MCF 10A (cell line): Measurements from ENCODE around the gene WASHC1. TPM values are rescaled to one million over a fixed set of nuclear protein-coding genes. Genes with fewer than 3 reads are reported as not detected.
A peak's percentile ranks its signal among the peaks of the same experiment; 100 is the strongest.
"Not testable (repeated sequence)": the region's sequence is repeated elsewhere in the genome, so short reads cannot be mapped to it uniquely, and the experiment has no call there.

Experiments
- BruUV-seq: library from RNA; stranded (reverse); fragments of 400-500 nt; replicated peaks from 2 replicates; lab custom pipeline; 2021; lab: Mats Ljungman, UMichigan
- CTCF ChIA-PET: fragments of 300-600 bp; sonication (Branson Sonifier 250); formaldehyde crosslinking; extraction: SDS; loops from one replicate; lab custom pipeline; 2021; ENCODE audit warnings: antibody characterized with exemption, inconsistent platforms; lab: Yijun Ruan, JAX
- POLR2A ChIA-PET: fragments of 300-600, 350-650 bp; sonication (Branson Sonifier 250); formaldehyde crosslinking; extraction: SDS; loops from one replicate; lab custom pipeline; 2020; ENCODE audit warnings: antibody characterized with exemption, inconsistent platforms; lab: Yijun Ruan, JAX
- DNase-seq: peaks from one replicate; pipeline ENCODE4 v3.0.0-alpha.2; 2018; ENCODE audit not compliant: unreplicated experiment
- H3K27ac Mint-ChIP-seq: one replicate; pipeline ENCODE4 v1.8.0; 2022; ENCODE audit warnings: mild to moderate bottlenecking, low read depth, mixed read lengths; ENCODE audit not compliant: unreplicated experiment
- H3K27me3 Mint-ChIP-seq: one replicate; pipeline ENCODE4 v1.8.0; 2022; ENCODE audit warnings: mixed read lengths; ENCODE audit not compliant: insufficient read depth, unreplicated experiment
- H3K36me3 Mint-ChIP-seq: one replicate; pipeline ENCODE4 v1.8.0; 2022; ENCODE audit warnings: mild to moderate bottlenecking, moderate library complexity, mixed read lengths; ENCODE audit not compliant: insufficient read depth, unreplicated experiment
- H3K4me1 Mint-ChIP-seq: one replicate; pipeline ENCODE4 v1.8.0; 2022; ENCODE audit warnings: mixed read lengths; ENCODE audit not compliant: insufficient read depth, unreplicated experiment
- H3K4me3 Mint-ChIP-seq: one replicate; pipeline ENCODE4 v1.8.0; 2022; ENCODE audit warnings: mild to moderate bottlenecking, moderate library complexity, mixed read lengths; ENCODE audit not compliant: unreplicated experiment
- H3K9me3 Mint-ChIP-seq: one replicate; pipeline ENCODE4 v1.8.0; 2022; ENCODE audit warnings: mixed read lengths; ENCODE audit not compliant: unreplicated experiment
- intact Hi-C: fragments of 100-400 bp; cut with micrococcal nuclease; formaldehyde crosslinking; loops from 2 replicates; pipeline ENCODE4 v1.14.1; 2022
- total RNA-seq: library from RNA; stranded (reverse); gene quantifications from 2 replicates; pipeline ENCODE4 v1.2.3, GENCODE V29; 2022

Gene WASHC1
- total RNA-seq, 1 experiment from 2014 or later: 17.2 TPM

GRCh38 chr9:46639-47271, 17.5 kb upstream of the WASHC1 start:
- BruUV-seq, POLR2A ChIA-PET, intact Hi-C loops, H3K9me3 Mint-ChIP-seq, DNase-seq, H3K27me3 Mint-ChIP-seq, H3K36me3 Mint-ChIP-seq, CTCF ChIA-PET, H3K4me3 Mint-ChIP-seq, H3K4me1 Mint-ChIP-seq, H3K27ac Mint-ChIP-seq: not testable (repeated sequence)

GRCh38 chr9:46164-46563, 16.9 kb upstream of the WASHC1 start:
- H3K4me3 Mint-ChIP-seq, POLR2A ChIA-PET, H3K27ac Mint-ChIP-seq, H3K4me1 Mint-ChIP-seq, intact Hi-C loops, CTCF ChIA-PET, H3K9me3 Mint-ChIP-seq, BruUV-seq, H3K27me3 Mint-ChIP-seq, H3K36me3 Mint-ChIP-seq: not testable (repeated sequence)
- DNase-seq: peak; percentile 21

- POLR2A ChIA-PET, H3K4me3 Mint-ChIP-seq, DNase-seq, intact Hi-C loops, H3K36me3 Mint-ChIP-seq, H3K27me3 Mint-ChIP-seq, H3K4me1 Mint-ChIP-seq, BruUV-seq, H3K9me3 Mint-ChIP-seq, H3K27ac Mint-ChIP-seq: not testable (repeated sequence)
- CTCF ChIA-PET: interaction anchor here (0.7 kb wide), 1 partner anchor 596 kb away, joined by 3 read pairs; no protein-coding TSS in a partner anchor
Observed at GRCh38 chr9:45180-45878, 16.1 kb upstream of the WASHC1 start.

- H3K27me3 Mint-ChIP-seq, H3K4me1 Mint-ChIP-seq, CTCF ChIA-PET, POLR2A ChIA-PET, H3K27ac Mint-ChIP-seq, H3K9me3 Mint-ChIP-seq, BruUV-seq, H3K4me3 Mint-ChIP-seq, H3K36me3 Mint-ChIP-seq, intact Hi-C loops: not testable (repeated sequence)
- DNase-seq: peak; percentile 1
Observed at GRCh38 chr9:44416-44815, 15.2 kb upstream of the WASHC1 start.

- BruUV-seq, H3K27ac Mint-ChIP-seq, H3K36me3 Mint-ChIP-seq, H3K4me3 Mint-ChIP-seq, POLR2A ChIA-PET, CTCF ChIA-PET, H3K27me3 Mint-ChIP-seq, intact Hi-C loops, H3K4me1 Mint-ChIP-seq, H3K9me3 Mint-ChIP-seq, DNase-seq: not testable (repeated sequence)
Observed at GRCh38 chr9:43636-44035, 14.4 kb upstream of the WASHC1 start.

DNA sequence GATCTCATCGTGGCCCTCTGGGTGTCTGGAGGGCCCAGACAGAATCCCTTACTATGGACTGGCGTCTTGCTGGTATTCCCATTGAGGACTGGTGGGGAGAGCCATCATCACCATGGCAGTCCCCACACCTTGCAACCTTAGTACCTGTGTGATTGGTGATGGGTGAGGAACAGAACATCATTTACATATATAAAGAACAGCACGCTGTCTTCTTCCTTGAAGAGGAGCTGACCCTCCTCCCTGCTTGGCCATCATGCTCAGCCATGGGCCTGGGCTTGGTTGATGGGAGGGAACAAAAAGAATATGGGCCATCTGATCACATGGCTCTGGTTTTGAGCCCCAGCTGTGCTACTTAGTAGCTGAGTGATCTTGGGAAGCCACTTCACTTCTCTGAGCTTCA, 13.9 kb upstream of the WASHC1 start:
- DNase-seq, H3K4me1 Mint-ChIP-seq, H3K9me3 Mint-ChIP-seq, CTCF ChIA-PET, H3K27me3 Mint-ChIP-seq, POLR2A ChIA-PET, intact Hi-C loops, H3K27ac Mint-ChIP-seq, H3K4me3 Mint-ChIP-seq, H3K36me3 Mint-ChIP-seq, BruUV-seq: not testable (repeated sequence)

GRCh38 chr9:41819-42218, 12.6 kb upstream of the WASHC1 start:
- POLR2A ChIA-PET, H3K4me3 Mint-ChIP-seq, H3K36me3 Mint-ChIP-seq, DNase-seq, intact Hi-C loops, H3K27me3 Mint-ChIP-seq, H3K27ac Mint-ChIP-seq, H3K4me1 Mint-ChIP-seq, H3K9me3 Mint-ChIP-seq, CTCF ChIA-PET, BruUV-seq: not testable (repeated sequence)

DNA sequence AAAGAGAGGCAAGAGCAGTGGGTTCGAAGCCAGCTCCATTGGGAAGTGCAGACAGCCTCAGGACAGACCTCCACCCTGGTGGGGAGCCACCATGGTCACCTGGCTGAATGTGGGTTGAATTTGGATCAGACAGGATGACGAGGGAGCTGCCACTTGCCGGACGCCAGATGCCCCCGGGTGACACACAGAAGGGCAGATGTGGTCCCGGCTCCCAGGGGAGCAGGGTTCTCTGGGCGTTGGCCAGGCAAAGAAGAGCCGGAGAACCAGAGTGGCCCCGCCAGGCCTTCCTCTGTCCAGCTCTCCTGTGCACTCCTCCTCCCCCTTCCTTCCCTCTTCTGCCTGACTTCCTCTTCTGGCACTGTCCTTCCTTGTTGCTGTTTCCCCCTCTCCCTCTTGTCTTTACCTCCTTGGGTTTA, 12.0 kb upstream of the WASHC1 start:
- intact Hi-C loops, H3K4me1 Mint-ChIP-seq, H3K27ac Mint-ChIP-seq, CTCF ChIA-PET, H3K9me3 Mint-ChIP-seq, H3K27me3 Mint-ChIP-seq, BruUV-seq, POLR2A ChIA-PET, DNase-seq, H3K36me3 Mint-ChIP-seq, H3K4me3 Mint-ChIP-seq: not testable (repeated sequence)

DNA sequence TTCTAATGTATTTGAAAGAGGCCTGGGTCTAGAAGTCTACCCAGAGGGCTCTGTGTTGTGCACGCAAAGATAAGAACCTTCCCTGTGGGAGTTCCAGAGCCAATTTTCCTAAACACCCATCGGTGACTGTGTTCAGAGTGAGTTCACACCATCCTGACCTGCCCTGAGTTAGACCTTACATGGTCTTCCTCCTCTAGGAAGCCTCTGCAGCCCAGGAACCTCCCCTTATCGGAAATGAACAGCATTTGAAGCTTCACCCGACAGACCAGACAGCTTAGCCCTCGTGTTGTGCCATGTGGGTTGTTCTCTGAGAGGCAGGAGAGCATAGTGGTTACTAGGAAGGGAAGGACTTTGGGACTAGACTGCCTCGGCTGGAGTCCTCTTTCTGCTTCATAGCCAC, 3.1 kb upstream of the WASHC1 start:
- POLR2A ChIA-PET, H3K27ac Mint-ChIP-seq, H3K9me3 Mint-ChIP-seq, H3K4me3 Mint-ChIP-seq, DNase-seq, H3K36me3 Mint-ChIP-seq, H3K27me3 Mint-ChIP-seq, intact Hi-C loops, H3K4me1 Mint-ChIP-seq, BruUV-seq, CTCF ChIA-PET: not testable (repeated sequence)
